ENCODE results near the gene KRTAP5-7.
"Not testable (repeated sequence)": the region's sequence is repeated elsewhere in the genome, so short reads cannot be mapped to it uniquely, and the experiment has no call there.

The KRTAP5-7 gene

GRCh38 chr11:71534711-71535608 is 7.9 kb downstream of the KRTAP5-7 start:
- not testable (repeated sequence) for DNase-seq (ENCODE audit: low read depth)

GRCh38 chr11:71535825-71536224 is 8.8 kb downstream of the KRTAP5-7 start:
- no peak for DNase-seq (ENCODE audit: low read depth)

GRCh38 chr11:71537537-71537936 is 10.5 kb downstream of the KRTAP5-7 start:
- DNase-seq (ENCODE audit: low read depth), result no peak

- DNase-seq (ENCODE audit: low read depth), result not testable (repeated sequence)
Measured at GRCh38 chr11:71537977-71538665, 11.1 kb downstream of the KRTAP5-7 start, which contains the start of gene KRTAP5-8. Gene KRTAP5-8 (plus strand): TSS chr11:71538025. CDS start chr11:71538056, 31 bp downstream.

GRCh38 chr11:71538666-71538990 is 11.6 kb downstream of the KRTAP5-7 start:
- no peak for DNase-seq (ENCODE audit: low read depth)

GRCh38 chr11:71539017-71539416 is 11.9 kb downstream of the KRTAP5-7 start:
- DNase-seq (ENCODE audit: low read depth), result no peak

- DNase-seq (ENCODE audit: low read depth), result not testable (repeated sequence)
Measured at GRCh38 chr11:71539971-71540370, 12.9 kb downstream of the KRTAP5-7 start.

- not testable (repeated sequence) for DNase-seq (ENCODE audit: low read depth)
Measured at GRCh38 chr11:71540521-71541304, 13.6 kb downstream of the KRTAP5-7 start.

GRCh38 chr11:71542382-71542781 is 15.3 kb downstream of the KRTAP5-7 start:
- no peak for DNase-seq (ENCODE audit: low read depth)

GRCh38 chr11:71542879-71543777 is 16.1 kb downstream of the KRTAP5-7 start:
- DNase-seq (ENCODE audit: low read depth), result no peak

GRCh38 chr11:71543866-71544265 is 16.8 kb downstream of the KRTAP5-7 start:
- no peak for DNase-seq (ENCODE audit: low read depth)

GRCh38 chr11:71544525-71545214 is 17.6 kb downstream of the KRTAP5-7 start:
- no peak for DNase-seq (ENCODE audit: low read depth)

- DNase-seq (ENCODE audit: low read depth), result no peak
Measured at GRCh38 chr11:71545405-71545966, 18.4 kb downstream of the KRTAP5-7 start.

- no peak for DNase-seq (ENCODE audit: low read depth)
Measured at GRCh38 chr11:71548120-71548519, 21.1 kb downstream of the KRTAP5-7 start, which contains the start of gene KRTAP5-9. Gene KRTAP5-9 (plus strand): TSS chr11:71548420. CDS start chr11:71548658, 238 bp downstream.

GRCh38 chr11:71548716-71549151 is 21.7 kb downstream of the KRTAP5-7 start:
- no peak for DNase-seq (ENCODE audit: low read depth)

- DNase-seq (ENCODE audit: low read depth), result no peak
Measured at GRCh38 chr11:71551711-71552110, 24.6 kb downstream of the KRTAP5-7 start.

GRCh38 chr11:71554996-71555395 is 27.9 kb downstream of the KRTAP5-7 start:
- DNase-seq (ENCODE audit: low read depth), result no peak

GRCh38 chr11:71555508-71555907 is 28.4 kb downstream of the KRTAP5-7 start:
- DNase-seq (ENCODE audit: low read depth), result no peak

GRCh38 chr11:71556018-71556417 is 29.0 kb downstream of the KRTAP5-7 start:
- DNase-seq (ENCODE audit: low read depth), result no peak

- no peak for DNase-seq (ENCODE audit: low read depth)
Measured at GRCh38 chr11:71557257-71557656, 30.2 kb downstream of the KRTAP5-7 start.
